ENCODE measurements around the gene CADM2.

The CADM2 gene

DNA sequence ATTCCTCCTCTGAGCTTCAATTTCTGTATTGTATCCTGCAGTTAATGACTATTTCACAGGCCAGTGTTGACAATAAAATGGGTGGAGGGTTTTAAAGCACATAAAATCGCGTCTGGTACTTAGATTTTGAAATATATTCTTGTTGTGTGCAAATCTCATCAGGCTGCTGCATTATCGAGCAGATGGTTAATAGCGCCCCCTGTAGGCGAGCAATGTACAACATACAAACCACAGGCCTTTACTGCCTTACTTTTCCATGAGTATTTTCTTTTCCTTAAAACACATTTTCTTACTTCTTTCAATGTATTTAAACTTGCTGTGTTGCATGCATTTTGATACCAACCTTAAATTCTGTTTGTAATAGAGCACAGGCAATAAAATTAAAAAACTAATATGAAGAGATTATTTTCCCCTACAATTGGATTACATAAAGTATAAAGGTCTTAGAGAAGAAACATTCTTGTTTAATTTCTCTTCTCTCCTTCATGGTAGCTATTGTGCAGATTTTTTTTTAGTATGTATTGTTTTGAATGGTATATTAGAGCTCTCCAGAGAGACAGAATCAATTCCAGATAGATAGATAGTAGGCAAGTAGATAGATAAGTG lies 608.4 kb downstream of the CADM2 start:
- no peaks in the 10 kb centered on the region for H4K20me1 ChIP-seq (ENCODE audit: insufficient read depth, low read length)
- no peak overlapping the region for H3K27ac ChIP-seq (ENCODE audit: low read depth, low read length, poor library complexity, severe bottlenecking)
- H3F3A ChIP-seq (ENCODE audit: insufficient read depth, low read length), result no peaks in the 10 kb centered on the region
- no peak overlapping the region for H3K4me2 ChIP-seq (ENCODE audit: low read length)
- no peak overlapping the region for H3K9ac ChIP-seq (ENCODE audit: low read length)
- no peaks in the 10 kb centered on the region for H3K9me3 ChIP-seq (ENCODE audit: low read length)
- H3K27me3 ChIP-seq (ENCODE audit: insufficient read depth, low read length), result no peaks in the 10 kb centered on the region
- no peaks in the 10 kb centered on the region for H3K79me2 ChIP-seq (ENCODE audit: insufficient read depth, low read length)
- TF ChIP-seq EZH2 (IDR thresholded peaks at IDR 0.05; ENCODE audit: borderline replicate concordance, low read length), result no peak
- TF ChIP-seq, protein P1, sequence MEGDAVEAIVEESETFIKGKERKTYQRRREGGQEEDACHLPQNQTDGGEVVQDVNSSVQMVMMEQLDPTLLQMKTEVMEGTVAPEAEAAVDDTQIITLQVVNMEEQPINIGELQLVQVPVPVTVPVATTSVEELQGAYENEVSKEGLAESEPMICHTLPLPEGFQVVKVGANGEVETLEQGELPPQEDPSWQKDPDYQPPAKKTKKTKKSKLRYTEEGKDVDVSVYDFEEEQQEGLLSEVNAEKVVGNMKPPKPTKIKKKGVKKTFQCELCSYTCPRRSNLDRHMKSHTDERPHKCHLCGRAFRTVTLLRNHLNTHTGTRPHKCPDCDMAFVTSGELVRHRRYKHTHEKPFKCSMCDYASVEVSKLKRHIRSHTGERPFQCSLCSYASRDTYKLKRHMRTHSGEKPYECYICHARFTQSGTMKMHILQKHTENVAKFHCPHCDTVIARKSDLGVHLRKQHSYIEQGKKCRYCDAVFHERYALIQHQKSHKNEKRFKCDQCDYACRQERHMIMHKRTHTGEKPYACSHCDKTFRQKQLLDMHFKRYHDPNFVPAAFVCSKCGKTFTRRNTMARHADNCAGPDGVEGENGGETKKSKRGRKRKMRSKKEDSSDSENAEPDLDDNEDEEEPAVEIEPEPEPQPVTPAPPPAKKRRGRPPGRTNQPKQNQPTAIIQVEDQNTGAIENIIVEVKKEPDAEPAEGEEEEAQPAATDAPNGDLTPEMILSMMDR (IDR thresholded peaks at IDR 0.05; ENCODE audit: low read length), result peak; percentile 83
- no peak overlapping the region for H2AFZ ChIP-seq (ENCODE audit: low read length)
- H3K36me3 ChIP-seq (ENCODE audit: insufficient read depth, low read length), result no peaks in the 10 kb centered on the region
- H3K9me2 ChIP-seq (ENCODE audit: low read depth, low read length), result no peaks in the 10 kb centered on the region
- no peak overlapping the region for H3K4me3 ChIP-seq (ENCODE audit: low read depth, low read length, poor library complexity, severe bottlenecking)
- no peaks in the 10 kb centered on the region for H3K4me1 ChIP-seq (ENCODE audit: insufficient read depth, low read length, severe bottlenecking)

DNA sequence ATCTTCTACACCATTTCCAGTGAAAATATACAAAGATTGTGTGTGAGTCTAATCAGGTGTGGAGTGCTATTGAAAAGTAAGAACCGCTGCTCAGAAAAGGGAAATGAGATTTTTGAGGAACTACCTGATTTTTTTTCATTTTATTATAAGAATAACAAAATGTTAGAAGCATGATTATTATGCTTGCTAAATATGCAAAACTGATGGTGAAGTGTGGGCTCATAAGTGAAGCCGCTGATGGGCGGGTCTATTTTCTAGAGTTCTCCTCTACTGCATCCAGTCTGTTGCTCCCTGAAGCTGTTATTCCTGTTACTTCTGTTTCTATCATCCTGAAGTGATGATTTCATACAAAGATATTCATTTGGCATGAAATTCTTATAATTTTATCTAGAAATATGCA lies 612.0 kb downstream of the CADM2 start:
- Histone ChIP-seq H3K4me2 (ENCODE audit: low read length) (no peak overlapping the region), H3K4me3 (ENCODE audit: low read depth, low read length, poor library complexity, severe bottlenecking) (no peak overlapping the region), H3K9ac (ENCODE audit: low read length) (no peak overlapping the region), H2AFZ (ENCODE audit: low read length) (no peak overlapping the region), H3K27ac (ENCODE audit: low read depth, low read length, poor library complexity, severe bottlenecking) (no peak overlapping the region), H4K20me1 (ENCODE audit: insufficient read depth, low read length) (no peaks in the 10 kb centered on the region), H3K9me3 (ENCODE audit: low read length) (no peaks in the 10 kb centered on the region), H3K4me1 (ENCODE audit: insufficient read depth, low read length, severe bottlenecking) (no peaks in the 10 kb centered on the region), H3K9me2 (ENCODE audit: low read depth, low read length) (no peaks in the 10 kb centered on the region), H3K79me2 (ENCODE audit: insufficient read depth, low read length) (no peaks in the 10 kb centered on the region), H3K36me3 (ENCODE audit: insufficient read depth, low read length) (no peaks in the 10 kb centered on the region), H3F3A (ENCODE audit: insufficient read depth, low read length) (no peaks in the 10 kb centered on the region), H3K27me3 (ENCODE audit: insufficient read depth, low read length) (no peaks in the 10 kb centered on the region)
- TF ChIP-seq, protein P1 (IDR thresholded peaks at IDR 0.05; ENCODE audit: low read length), result no peak
- no peak for TF ChIP-seq EZH2 (IDR thresholded peaks at IDR 0.05; ENCODE audit: borderline replicate concordance, low read length)

DNA sequence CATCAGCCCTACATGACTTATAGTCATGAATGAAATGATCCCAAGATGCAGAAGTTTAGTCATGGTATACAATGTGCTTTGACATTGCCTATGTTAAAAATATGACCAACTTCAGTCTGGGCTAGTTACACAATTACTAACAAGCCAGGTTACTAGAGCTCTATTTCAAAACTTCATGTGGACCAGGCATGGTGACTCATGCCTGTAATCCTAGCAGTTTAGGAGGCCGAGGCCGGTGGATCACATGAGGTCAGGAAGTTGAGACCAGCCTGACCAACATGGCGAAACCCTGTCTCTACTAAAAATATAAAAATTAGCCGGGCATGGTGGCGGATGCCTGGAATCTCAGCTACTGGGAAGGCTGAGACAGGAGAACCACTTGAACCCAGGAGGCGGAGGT lies 613.0 kb downstream of the CADM2 start:
- H3K9ac ChIP-seq (ENCODE audit: low read length), result no peak overlapping the region
- H3K4me1 ChIP-seq (ENCODE audit: insufficient read depth, low read length, severe bottlenecking), result no peaks in the 10 kb centered on the region
- no peaks in the 10 kb centered on the region for H3F3A ChIP-seq (ENCODE audit: insufficient read depth, low read length)
- no peaks in the 10 kb centered on the region for H4K20me1 ChIP-seq (ENCODE audit: insufficient read depth, low read length)
- H3K9me3 ChIP-seq (ENCODE audit: low read length), result no peaks in the 10 kb centered on the region
- H3K9me2 ChIP-seq (ENCODE audit: low read depth, low read length), result no peaks in the 10 kb centered on the region
- H3K27ac ChIP-seq (ENCODE audit: low read depth, low read length, poor library complexity, severe bottlenecking), result no peak overlapping the region
- H3K4me2 ChIP-seq (ENCODE audit: low read length), result no peak overlapping the region
- TF ChIP-seq, protein P1 (IDR thresholded peaks at IDR 0.05; ENCODE audit: low read length), result no peak
- no peak for TF ChIP-seq EZH2 (IDR thresholded peaks at IDR 0.05; ENCODE audit: borderline replicate concordance, low read length)
- H2AFZ ChIP-seq (ENCODE audit: low read length), result no peak overlapping the region
- H3K27me3 ChIP-seq (ENCODE audit: insufficient read depth, low read length), result no peaks in the 10 kb centered on the region
- no peak overlapping the region for H3K4me3 ChIP-seq (ENCODE audit: low read depth, low read length, poor library complexity, severe bottlenecking)
- H3K36me3 ChIP-seq (ENCODE audit: insufficient read depth, low read length), result no peaks in the 10 kb centered on the region
- no peaks in the 10 kb centered on the region for H3K79me2 ChIP-seq (ENCODE audit: insufficient read depth, low read length)
